Breast epithelium (tissue), 3 donors: ENCODE results near the gene PTPRN2.

Source experiments
- POLR2A ChIP-seq: fragments of 450-650 bp; IDR thresholded peaks from one replicate; pipeline ENCODE4 v1.6.1; 2016; ENCODE audit warnings: antibody characterized with exemption, mild to moderate bottlenecking, moderate library complexity
- TF ChIP-seq, protein P1 (sequence below), 3 donors: fragments of 450-650 bp; IDR thresholded peaks; one replicate each; pipeline ENCODE4 v1.5.1; 2016 to 2017; ENCODE audit warnings: antibody characterized with exemption in 3 of 3, mild to moderate bottlenecking in 3 of 3, moderate library complexity in 3 of 3

DNA sequence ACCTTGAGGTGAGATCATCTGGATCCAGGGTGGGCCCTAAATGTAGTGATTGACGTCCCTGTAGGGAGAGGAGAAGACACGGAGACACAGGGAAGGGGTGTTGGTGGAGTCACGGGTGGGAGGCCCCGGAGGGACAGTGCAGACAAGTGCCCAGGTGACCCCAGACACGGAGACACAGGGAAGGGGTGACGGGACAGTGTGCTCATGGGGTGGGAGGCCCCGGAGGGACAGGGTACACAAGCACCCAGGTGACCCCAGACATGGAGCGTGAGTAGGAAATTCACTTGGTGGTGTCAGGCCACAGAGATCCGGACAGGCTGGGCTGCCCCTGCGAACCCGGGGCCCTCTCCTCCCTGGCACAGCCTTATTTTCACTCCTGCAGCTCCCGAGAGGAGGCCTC lies 176.9 kb downstream of the PTPRN2 start:
- TF ChIP-seq, protein P1, sequence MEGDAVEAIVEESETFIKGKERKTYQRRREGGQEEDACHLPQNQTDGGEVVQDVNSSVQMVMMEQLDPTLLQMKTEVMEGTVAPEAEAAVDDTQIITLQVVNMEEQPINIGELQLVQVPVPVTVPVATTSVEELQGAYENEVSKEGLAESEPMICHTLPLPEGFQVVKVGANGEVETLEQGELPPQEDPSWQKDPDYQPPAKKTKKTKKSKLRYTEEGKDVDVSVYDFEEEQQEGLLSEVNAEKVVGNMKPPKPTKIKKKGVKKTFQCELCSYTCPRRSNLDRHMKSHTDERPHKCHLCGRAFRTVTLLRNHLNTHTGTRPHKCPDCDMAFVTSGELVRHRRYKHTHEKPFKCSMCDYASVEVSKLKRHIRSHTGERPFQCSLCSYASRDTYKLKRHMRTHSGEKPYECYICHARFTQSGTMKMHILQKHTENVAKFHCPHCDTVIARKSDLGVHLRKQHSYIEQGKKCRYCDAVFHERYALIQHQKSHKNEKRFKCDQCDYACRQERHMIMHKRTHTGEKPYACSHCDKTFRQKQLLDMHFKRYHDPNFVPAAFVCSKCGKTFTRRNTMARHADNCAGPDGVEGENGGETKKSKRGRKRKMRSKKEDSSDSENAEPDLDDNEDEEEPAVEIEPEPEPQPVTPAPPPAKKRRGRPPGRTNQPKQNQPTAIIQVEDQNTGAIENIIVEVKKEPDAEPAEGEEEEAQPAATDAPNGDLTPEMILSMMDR (IDR thresholded peaks at IDR 0.05): no peak
- TF ChIP-seq POLR2A: no peak
